Hepatocyte (in vitro differentiated cells): ENCODE results near the gene LRRK2. TPM values are rescaled to one million over a fixed set of nuclear protein-coding genes. Genes with fewer than 3 reads are reported as not detected.

ENCODE experiments used
- DNase-seq: peaks from one replicate; pipeline ENCODE4 v3.0.0-alpha.2; 2016; ENCODE audit warnings: low spot score
- H2AFZ ChIP-seq: fragments of 200-600 bp; sonication (generic); 2 replicates; pipeline ENCODE4 v1.6.0; 2016; ENCODE audit warnings: antibody characterized with exemption, mild to moderate bottlenecking
- H3K27ac ChIP-seq: fragments of 200-600 bp; sonication (generic); 2 replicates; pipeline ENCODE4 v1.5.1; 2016; ENCODE audit warnings: mild to moderate bottlenecking
- H3K27me3 ChIP-seq: fragments of 200-600 bp; sonication (generic); 2 replicates; pipeline ENCODE4 v1.6.1; 2016
- H3K36me3 ChIP-seq: fragments of 200-600 bp; sonication (generic); replicated peaks from 2 replicates; pipeline ENCODE4 v1.5.1; 2016; ENCODE audit warnings: low read depth; ENCODE audit not compliant: insufficient read depth
- H3K4me1 ChIP-seq: fragments of 200-600 bp; sonication (generic); 2 replicates; pipeline ENCODE4 v1.5.1; 2016; ENCODE audit warnings: mild to moderate bottlenecking, moderate library complexity; ENCODE audit not compliant: insufficient read depth
- H3K4me2 ChIP-seq: fragments of 200-600 bp; sonication (generic); 2 replicates; pipeline ENCODE4 v1.6.0; 2016
- H3K4me3 ChIP-seq: fragments of 200-600 bp; sonication (generic); 2 replicates; pipeline ENCODE4 v1.5.1; 2016; ENCODE audit warnings: mild to moderate bottlenecking
- H3K79me2 ChIP-seq: fragments of 200-600 bp; sonication (generic); 2 replicates; pipeline ENCODE4 v1.6.0; 2017; ENCODE audit warnings: mild to moderate bottlenecking
- H3K9me2 ChIP-seq: fragments of 200-600 bp; sonication (generic); replicated peaks from 2 replicates; pipeline ENCODE4 v1.6.0; 2017; ENCODE audit warnings: mild to moderate bottlenecking; ENCODE audit not compliant: insufficient read depth
- H3K9me3 ChIP-seq: fragments of 200-600 bp; sonication (generic); 2 replicates; pipeline ENCODE4 v1.5.1; 2016; ENCODE audit warnings: low read depth, mild to moderate bottlenecking
- H4K20me1 ChIP-seq: fragments of 200-600 bp; sonication (generic); 2 replicates; pipeline ENCODE4 v1.6.0; 2016; ENCODE audit warnings: mild to moderate bottlenecking; ENCODE audit not compliant: insufficient read depth, poor library complexity, severe bottlenecking
- CTCF ChIP-seq: fragments of 200-600 bp; sonication (generic); IDR thresholded peaks from 2 replicates; pipeline ENCODE4 v1.5.1; 2016; ENCODE audit warnings: antibody characterized with exemption, mild to moderate bottlenecking; ENCODE audit not compliant: poor library complexity
- EZH2 ChIP-seq: fragments of 200-600 bp; sonication (generic); IDR thresholded peaks from 2 replicates; pipeline ENCODE4 v1.6.1; 2016; ENCODE audit warnings: antibody characterized with exemption, mild to moderate bottlenecking, borderline replicate concordance
- EZH2phosphoT487 ChIP-seq: fragments of 200-600 bp; sonication (generic); IDR thresholded peaks from one replicate; pipeline ENCODE4 v1.6.1; 2018; ENCODE audit warnings: antibody characterized with exemption, mild to moderate bottlenecking, low read depth, moderate library complexity; ENCODE audit not compliant: unreplicated experiment, severe bottlenecking
- WGBS: methylation state at CpG from one replicate; pipeline ENCODE4 v1.1.6; 2016; ENCODE audit warnings: low lambda C conversion rate; ENCODE audit errors: missing lambda C conversion rate; 5-methylcytosine and 5-hydroxymethylcytosine counted together
- polyA plus RNA-seq: library from polyadenylated mRNA; unstranded; fragments of >200 nt; fragmentation: Nextera tagmentation; extraction: Ambion mirVana; gene quantifications from 2 replicates; pipeline ENCODE4 v1.2.1, GENCODE V29; 2016
- total RNA-seq: library from RNA; depleted of rRNA; stranded (reverse); fragments of >200 nt; gene quantifications from 2 replicates; pipeline ENCODE4 v1.2.3, GENCODE V29; 2014

Gene LRRK2
- total and polyA plus RNA-seq, 2 experiments from 2014 or later: 0.76 to 4.9 TPM

GRCh38 chr12:40262657-40263056 lies 37.9 kb downstream of the LRRK2 start:
- no peak overlapping the region for H3K4me3 ChIP-seq
- 71% methylated on average over 1 of the region's 1 CpG for WGBS
- no peaks in the 10 kb centered on the region for H3K36me3 ChIP-seq
- no peak overlapping the region for H2AFZ ChIP-seq
- TF ChIP-seq EZH2 (no peak), EZH2phosphoT487 (no peak), CTCF (no peak)
- no peaks in the 10 kb centered on the region for H3K79me2 ChIP-seq
- no peaks in the 10 kb centered on the region for H3K4me1 ChIP-seq
- H3K9me3 ChIP-seq: no peaks in the 10 kb centered on the region
- DNase-seq: no peak
- no peak overlapping the region for H3K4me2 ChIP-seq
- H3K27ac ChIP-seq: no peak overlapping the region
- H3K27me3 ChIP-seq: no peaks in the 10 kb centered on the region
- H3K9me2 ChIP-seq: no peaks in the 10 kb centered on the region
- no peaks in the 10 kb centered on the region for H4K20me1 ChIP-seq

DNA sequence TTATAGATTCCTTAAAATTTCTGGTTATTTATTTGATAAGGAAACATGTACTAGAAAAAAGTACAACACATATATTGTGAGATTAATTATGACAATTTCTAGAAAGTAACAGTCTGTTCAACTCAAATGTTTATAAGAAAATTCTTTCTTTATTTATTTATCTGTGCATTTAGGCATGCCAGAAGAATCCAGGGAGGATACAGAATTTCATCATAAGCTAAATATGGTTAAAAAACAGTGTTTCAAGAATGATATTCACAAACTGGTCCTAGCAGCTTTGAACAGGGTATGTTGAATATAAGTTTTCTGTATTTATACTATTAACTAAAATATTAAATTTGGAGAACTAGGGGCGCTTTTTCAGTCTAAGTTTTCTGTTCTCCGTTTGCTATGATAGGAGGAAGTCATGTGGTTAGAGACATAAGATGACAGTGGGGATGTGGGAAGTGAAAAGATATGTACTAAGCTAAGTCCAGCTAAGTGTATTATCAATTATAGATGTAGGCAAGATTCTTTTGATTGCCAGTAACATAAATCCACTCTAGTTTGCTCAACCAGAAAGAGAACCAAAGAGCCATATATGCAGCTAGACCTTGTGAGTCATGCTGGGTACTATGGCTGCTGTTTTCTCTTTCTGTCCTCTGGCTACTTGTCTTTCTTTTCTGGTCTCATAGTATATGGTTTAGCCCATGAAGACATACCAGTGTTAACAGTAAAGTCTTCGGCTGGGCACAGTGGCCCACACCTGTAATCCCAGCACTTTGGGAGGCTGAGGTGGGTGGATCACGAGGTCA lies 39.0 kb downstream of the LRRK2 start:
- 68% methylated on average over 4 of the region's 4 CpGs for WGBS

GRCh38 chr12:40271981-40272664 lies 47.3 kb downstream of the LRRK2 start:
- Histone ChIP-seq H3K9me2 (no peaks in the 10 kb centered on the region), H3K36me3 (no peaks in the 10 kb centered on the region), H3K4me2 (no peak overlapping the region), H3K9me3 (no peaks in the 10 kb centered on the region), H3K4me3 (no peak overlapping the region), H3K79me2 (no peaks in the 10 kb centered on the region), H4K20me1 (no peaks in the 10 kb centered on the region), H2AFZ (no peak overlapping the region), H3K4me1 (no peaks in the 10 kb centered on the region), H3K27ac (no peak overlapping the region), H3K27me3 (no peaks in the 10 kb centered on the region)
- WGBS: 85% methylated on average over 6 of the region's 6 CpGs
- DNase-seq: no peak
- no peak for TF ChIP-seq EZH2phosphoT487
- TF ChIP-seq CTCF: no peak
- no peak for TF ChIP-seq EZH2

More for the DNA sequence above, 39.0 kb downstream of the LRRK2 start:
- H3K9me2 ChIP-seq: no peaks in the 10 kb centered on the region
- H4K20me1 ChIP-seq: no peaks in the 10 kb centered on the region
- no peaks in the 10 kb centered on the region for H3K4me1 ChIP-seq
- H2AFZ ChIP-seq: no peak overlapping the region
- no peak overlapping the region for H3K4me3 ChIP-seq
- H3K79me2 ChIP-seq: no peaks in the 10 kb centered on the region
- DNase-seq: no peak
- no peaks in the 10 kb centered on the region for H3K27me3 ChIP-seq
- TF ChIP-seq CTCF: no peak
- no peak for TF ChIP-seq EZH2phosphoT487
- no peak for TF ChIP-seq EZH2
- H3K27ac ChIP-seq: no peak overlapping the region
- H3K4me2 ChIP-seq: no peak overlapping the region
- no peaks in the 10 kb centered on the region for H3K36me3 ChIP-seq
- no peaks in the 10 kb centered on the region for H3K9me3 ChIP-seq
